Activated CD4-positive, alpha-beta T cell treated with anti-CD3 and anti-CD28 coated beads, Interleukin-2, amount 50 U/mL, for 24 hours (primary cell): ENCODE results near the gene TMED1.

Experiments
- DNase-seq, 2 donors: peaks; one replicate each; pipeline ENCODE4 v3.0.0-alpha.2; 2020; ENCODE audit warnings: low read depth in 1 of 2, low spot score in 1 of 2

TMED1 gene

GRCh38 chr19:10811391-10812111, 24.5 kb downstream of the TMED1 start:
- no peak for DNase-seq

DNA sequence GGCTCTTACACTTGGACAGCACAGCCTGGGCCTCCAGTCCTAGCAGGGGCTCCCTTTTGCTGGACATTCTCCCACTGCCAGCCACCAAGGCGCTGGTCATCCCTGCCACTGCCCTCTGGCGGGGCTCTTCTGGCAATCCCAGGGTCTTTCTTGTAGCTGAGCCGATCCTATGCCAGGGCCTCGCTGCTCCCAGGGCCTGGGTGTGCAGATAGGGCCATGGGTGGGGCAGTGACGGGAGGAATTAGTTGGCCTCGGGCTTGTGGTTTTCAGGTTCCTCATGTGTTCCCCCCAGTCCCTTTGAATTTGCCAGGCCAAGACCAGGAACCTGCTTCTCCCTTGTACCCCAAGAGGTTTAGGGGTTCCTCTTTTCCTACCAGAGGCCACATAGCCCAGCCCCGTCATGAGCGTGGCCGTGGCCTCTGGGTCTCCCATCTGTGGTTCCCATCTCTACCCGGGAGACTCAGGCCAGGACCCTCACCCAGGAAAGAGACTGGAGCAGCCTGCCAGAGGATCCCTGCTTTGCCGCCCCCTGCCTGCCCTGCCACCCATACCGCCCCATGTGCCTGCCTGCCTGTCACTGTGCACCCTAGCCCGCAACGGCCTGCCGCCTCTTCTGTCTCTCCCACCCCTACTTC, 26.2 kb downstream of the TMED1 start:
- DNase-seq = no peak

DNA sequence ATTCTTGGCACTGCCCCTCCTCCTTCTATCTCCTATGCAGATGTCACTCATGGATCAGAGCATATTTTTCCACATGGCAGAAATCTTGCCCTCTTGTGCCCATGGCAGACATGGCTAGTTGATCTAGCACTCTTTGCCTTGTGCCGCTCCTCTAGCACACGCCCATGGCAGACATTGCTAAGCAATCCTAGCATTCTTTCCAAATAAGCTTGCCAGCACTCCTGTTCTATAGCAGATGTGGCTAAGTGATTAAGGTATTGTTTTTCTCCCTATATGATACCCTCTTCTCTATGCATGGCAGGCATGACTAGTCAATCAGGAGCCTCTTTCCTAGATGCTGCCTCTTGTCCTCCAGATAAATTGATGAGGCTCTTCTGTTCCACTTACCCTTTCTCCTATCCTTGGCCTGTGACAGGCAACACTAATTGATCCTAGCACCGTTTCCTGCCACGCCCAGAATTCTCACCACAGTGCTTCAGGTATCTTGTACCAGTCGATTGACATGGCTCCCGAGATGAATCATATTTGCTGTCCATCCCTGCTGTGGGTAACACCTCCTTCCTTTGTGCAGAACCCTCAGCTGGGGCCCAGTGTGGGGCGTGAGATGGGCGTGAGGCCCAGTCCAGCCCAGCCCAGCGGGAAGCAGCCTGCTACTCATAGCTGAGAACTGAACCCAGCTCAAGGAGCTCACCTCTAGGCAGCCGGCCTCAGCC, 26.9 kb downstream of the TMED1 start:
- DNase-seq = no peak

DNA sequence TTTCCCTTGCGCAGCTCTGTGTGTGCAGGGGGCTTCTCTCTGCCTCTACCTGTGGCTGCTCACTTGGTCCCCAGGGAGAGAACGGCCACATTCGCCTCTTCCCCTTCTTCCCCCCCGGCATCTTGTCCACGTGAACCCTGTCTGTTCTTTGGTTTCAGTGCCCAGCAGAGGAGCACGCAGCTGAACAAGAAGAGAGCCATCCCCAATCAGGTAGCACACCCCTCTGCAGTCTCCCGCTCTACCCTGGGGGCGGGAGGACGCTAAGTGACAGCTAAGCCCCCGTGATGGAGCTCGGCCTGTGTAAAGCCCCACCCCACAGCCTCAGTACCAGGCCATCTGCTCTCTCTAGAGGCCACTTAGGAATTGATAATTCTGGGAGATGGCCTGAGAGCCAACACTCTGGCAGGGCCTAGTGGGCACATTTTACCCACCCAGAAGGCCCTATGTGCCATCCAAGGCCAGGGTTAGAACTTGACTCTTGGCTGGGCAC, 30.2 kb downstream of the TMED1 start:
- no peak for DNase-seq

- no peak for DNase-seq
These were observed 30.8 kb downstream of the TMED1 start for GRCh38 chr19:10805065-10805757.

DNA sequence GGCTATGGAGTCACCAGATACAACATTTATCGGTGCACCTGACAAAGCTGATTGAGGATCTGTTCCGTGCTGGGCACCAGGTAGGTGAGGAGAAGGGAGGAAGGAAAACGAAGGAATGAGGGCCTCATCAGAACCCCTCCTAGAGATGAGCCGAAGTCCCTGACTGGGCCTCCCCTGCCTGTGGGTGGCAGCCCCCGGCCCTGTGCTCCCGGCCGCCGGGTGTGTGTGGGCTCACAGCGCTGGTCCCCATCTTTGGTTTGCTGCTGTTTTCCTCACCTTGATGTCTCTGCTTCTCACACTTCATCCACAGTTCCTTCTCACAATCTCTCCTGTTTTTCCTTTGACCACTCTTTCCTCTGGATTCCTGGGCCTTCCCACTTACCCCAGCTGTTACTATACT, 32.8 kb downstream of the TMED1 start:
- no peak for DNase-seq

- DNase-seq = no peak
These were observed 33.5 kb downstream of the TMED1 start for GRCh38 chr19:10802479-10802878.

DNA sequence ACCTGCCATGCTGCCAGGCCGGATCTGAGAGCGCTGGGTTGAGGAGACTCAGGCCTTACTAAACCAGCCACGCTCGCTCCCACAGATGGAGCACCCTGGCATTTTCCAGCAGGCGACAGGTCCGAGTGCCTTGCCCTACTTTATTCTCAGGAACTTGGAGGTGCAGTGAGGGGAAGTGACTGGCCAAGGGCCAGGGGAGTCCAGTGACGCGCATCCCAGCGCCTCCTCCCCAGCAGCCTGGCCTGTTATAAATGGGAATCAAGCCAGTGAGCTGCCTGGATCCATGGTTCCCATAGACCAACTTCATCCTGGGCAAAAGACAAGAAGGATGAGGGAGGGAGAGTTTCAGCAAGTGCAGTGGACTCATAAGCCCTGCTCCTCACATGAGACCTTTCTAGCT, 35.5 kb downstream of the TMED1 start:
- no peak for DNase-seq

GRCh38 chr19:10797541-10798256, 38.3 kb downstream of the TMED1 start:
- DNase-seq = peak; percentile 61 to 74

DNA sequence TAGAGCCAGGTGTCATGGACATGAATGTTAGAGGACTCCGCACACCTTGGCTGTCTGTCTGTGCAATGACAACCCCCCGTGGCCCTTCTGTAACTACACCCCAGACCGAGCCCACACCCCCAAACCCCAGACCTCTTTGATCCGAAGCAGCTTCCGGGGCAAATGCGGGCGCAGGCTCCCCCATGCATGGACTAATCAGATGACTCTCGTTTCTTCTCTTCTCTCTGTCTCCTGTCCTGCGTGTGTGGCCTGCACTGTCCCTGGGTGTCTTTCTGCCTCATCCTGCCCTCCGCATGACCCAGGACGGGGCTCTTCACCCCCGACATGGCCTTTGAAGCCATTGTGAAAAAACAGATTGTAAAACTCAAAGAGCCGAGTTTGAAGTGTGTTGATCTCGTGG, 38.9 kb downstream of the TMED1 start:
- DNase-seq = no peak

- no peak for DNase-seq
These were observed 39.4 kb downstream of the TMED1 start for GRCh38 chr19:10796653-10797052.

DNA sequence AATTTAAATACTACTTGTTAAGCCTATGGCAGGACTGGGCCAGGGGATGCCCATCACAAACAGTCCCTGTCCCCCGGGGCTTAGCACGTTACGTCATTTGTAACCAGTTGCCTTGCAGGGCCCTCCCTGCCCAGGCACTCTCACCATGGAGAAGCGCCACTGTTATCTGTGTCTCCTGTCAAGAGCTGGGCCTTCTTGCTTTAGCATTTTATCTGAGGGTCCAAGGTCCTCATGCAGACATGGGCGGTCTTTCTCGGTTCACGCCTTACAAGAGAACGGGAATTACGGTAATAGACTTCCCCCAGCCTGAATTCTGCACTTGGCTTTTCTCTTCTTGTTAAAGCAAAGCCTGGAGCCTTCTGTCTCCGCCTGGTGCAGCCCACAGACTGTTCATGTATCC, 46.1 kb downstream of the TMED1 start:
- no peak for DNase-seq

- DNase-seq = no peak
These were observed 47.9 kb downstream of the TMED1 start for GRCh38 chr19:10788146-10788545.

GRCh38 chr19:10784257-10784656, 51.8 kb downstream of the TMED1 start:
- no peak for DNase-seq

DNA sequence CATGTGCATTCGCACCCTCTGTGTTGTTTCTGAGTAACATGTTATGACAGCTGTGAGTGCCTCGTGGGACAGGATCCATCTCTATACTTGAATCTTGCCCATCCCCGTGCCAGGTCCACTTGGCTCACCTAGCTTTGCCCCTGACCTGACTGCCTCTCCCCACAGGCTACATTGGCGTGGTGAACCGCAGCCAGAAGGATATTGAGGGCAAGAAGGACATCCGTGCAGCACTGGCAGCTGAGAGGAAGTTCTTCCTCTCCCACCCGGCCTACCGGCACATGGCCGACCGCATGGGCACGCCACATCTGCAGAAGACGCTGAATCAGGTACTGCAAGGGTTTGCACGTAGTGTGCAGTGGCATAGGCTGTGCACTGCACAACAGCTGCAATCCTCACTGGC, 53.2 kb downstream of the TMED1 start:
- no peak for DNase-seq
